ENCODE results near the gene FKBP8.

The FKBP8 gene

GRCh38 chr19:18577365-18577914 lies 34.1 kb upstream of the FKBP8 start:
- in situ Hi-C loops (cut with HindIII; ENCODE audit: low pct_unique_long_range_greater_than_20kb, low sequenced_read_pairs): no loop called here
- no peak for TF ChIP-seq JUND (IDR thresholded peaks at IDR 0.05; ENCODE audit: low read depth)
- DNase-seq (ENCODE audit: low read depth in 1 of 2, low spot score in 1 of 2): no peak

DNA sequence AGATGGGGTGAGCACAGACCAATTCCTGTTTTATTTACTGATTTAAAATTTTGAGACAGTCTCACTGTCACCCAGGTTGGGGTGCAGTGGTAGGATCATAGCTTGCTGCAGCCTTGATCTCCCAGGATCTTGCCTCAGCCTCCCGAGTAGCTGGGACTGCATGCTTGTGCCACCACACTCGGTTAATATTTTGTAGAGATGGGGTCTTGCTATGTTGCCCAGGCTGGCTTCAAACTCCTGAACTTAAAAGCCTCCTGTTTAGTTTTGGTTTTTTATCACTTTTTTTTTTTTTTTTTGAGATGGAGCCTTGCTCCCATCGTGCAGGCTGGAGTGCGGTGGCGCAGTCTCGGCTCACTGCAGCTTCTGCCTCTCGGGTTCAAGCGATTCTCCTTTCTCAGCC lies 33.0 kb upstream of the FKBP8 start:
- in situ Hi-C loops (cut with HindIII; ENCODE audit: low pct_unique_long_range_greater_than_20kb, low sequenced_read_pairs): no loop called here
- DNase-seq (ENCODE audit: low read depth in 1 of 2, low spot score in 1 of 2): no peak
- TF ChIP-seq JUND (IDR thresholded peaks at IDR 0.05; ENCODE audit: low read depth): no peak

GRCh38 chr19:18574691-18575291 lies 31.4 kb upstream of the FKBP8 start:
- DNase-seq (ENCODE audit: low read depth in 1 of 2, low spot score in 1 of 2): no peak
- TF ChIP-seq JUND (IDR thresholded peaks at IDR 0.05; ENCODE audit: low read depth): no peak
- in situ Hi-C loops (cut with HindIII; ENCODE audit: low pct_unique_long_range_greater_than_20kb, low sequenced_read_pairs): no loop called here

DNA sequence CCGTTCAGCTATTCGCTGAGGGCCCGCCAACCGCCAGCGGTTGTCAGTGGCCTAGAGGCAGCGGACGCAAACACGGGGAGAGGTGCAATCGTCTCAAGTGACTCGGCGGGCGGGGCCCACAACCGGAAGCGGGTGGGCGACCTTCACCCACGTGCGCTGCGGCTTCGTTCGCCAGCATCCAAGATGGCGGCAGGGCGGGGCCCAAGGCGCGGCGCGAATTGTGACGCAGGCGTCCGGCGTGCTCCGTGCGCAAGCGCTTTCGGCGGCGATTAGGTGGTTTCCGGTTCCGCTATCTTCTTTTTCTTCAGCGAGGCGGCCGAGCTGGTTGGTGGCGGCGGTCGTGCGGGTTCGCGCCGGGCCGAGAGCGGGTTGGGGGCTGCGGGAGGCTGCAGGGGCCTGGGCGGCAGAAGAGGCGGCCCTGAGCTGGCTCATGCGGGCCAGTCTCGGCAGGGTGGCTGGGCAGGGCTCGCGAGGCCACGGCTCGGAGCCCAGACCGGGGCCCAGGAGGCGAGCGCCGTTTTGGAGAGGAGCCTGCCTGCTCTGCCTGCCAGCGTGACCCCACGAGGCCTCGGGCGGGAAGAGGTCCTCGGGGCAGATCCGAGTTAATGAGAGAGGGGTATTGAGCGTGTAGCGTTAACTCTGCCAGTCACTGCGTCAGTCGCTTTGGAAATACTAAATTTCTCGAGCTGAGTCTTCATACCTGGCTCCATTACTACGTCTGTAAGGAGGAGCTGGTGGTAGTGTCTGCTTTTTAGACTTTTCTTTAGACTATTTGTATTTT lies 28.4 kb upstream of the FKBP8 start, which contains the start of gene UBA52:
UBA52 (plus strand) TSS at position 294 of the 781 bp plus-strand sequence. CDS start 1,444 bp downstream, outside the sequence.
- TF ChIP-seq JUND (IDR thresholded peaks at IDR 0.05; ENCODE audit: low read depth): no peak
- in situ Hi-C loops (cut with HindIII; ENCODE audit: low pct_unique_long_range_greater_than_20kb, low sequenced_read_pairs): no loop called here
- peak; percentile 70 to 97 for DNase-seq (ENCODE audit: low read depth in 1 of 2, low spot score in 1 of 2)

DNA sequence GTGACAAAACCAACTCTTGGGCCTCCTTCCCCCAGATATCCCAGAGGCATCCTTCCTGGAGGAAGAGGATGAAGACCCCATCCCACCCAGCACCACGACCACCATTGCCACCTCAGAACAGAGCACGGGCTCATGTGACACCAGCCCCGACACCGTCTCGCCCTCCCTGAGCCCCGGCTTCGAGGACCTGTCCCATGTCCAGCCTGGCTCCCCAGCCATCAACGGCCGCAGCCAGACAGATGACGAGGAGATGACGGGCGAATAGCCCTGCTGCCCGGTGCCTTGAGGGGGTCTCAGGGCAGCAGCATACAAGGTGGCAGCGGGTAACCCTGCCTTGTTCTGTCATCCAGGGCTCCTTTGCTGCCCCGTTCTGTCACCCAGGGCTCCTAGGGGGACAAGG lies 25.0 kb upstream of the FKBP8 start:
- TF ChIP-seq JUND (IDR thresholded peaks at IDR 0.05; ENCODE audit: low read depth): no peak
- in situ Hi-C loops (cut with HindIII; ENCODE audit: low pct_unique_long_range_greater_than_20kb, low sequenced_read_pairs): no loop called here
- no peak for DNase-seq (ENCODE audit: low read depth in 1 of 2, low spot score in 1 of 2)

DNA sequence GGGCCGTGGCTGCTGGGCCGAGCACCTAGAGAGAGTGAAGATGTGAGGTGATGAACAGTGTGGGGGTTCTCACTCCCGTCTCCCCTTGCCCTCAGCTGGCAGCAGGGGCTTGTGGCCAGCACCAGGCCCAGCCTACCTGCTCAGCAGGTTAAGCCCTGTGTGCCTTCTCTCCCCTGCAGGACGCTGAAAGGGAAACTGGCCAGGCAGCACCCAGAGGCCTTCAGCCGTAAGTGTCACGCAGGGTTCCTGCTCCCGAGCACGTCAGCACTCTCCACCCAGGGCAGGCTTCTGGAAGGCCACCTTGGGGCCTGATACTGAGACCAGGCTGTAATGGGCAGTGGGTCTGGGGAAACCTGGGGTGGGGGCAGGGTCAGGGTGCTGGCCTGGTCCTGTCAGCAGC lies 23.6 kb upstream of the FKBP8 start:
- in situ Hi-C loops (cut with HindIII; ENCODE audit: low pct_unique_long_range_greater_than_20kb, low sequenced_read_pairs): no loop called here
- no peak for DNase-seq (ENCODE audit: low read depth in 1 of 2, low spot score in 1 of 2)
- no peak for TF ChIP-seq JUND (IDR thresholded peaks at IDR 0.05; ENCODE audit: low read depth)

DNA sequence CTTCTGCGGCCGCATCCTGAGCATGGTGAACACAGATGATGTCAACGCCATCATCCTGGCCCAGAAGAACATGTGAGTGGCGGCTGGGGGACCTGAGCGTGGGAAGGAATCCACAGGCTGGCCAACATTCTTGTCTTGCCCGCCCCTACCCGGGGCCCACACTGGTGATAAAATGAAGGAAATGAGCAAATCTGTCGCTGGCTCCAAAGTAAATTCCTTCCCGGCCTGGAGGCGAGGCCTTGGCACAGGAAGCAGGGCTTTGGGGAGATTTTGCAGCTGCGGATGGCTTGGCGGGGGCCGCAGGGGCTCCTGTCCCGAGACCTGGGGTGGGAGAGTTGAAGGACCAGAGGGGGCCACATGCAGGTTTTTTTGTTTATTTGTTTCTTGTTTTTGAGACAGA lies 18.7 kb upstream of the FKBP8 start:
- no peak for TF ChIP-seq JUND (IDR thresholded peaks at IDR 0.05; ENCODE audit: low read depth)
- in situ Hi-C loops (cut with HindIII; ENCODE audit: low pct_unique_long_range_greater_than_20kb, low sequenced_read_pairs): no loop called here
- no peak for DNase-seq (ENCODE audit: low read depth in 1 of 2, low spot score in 1 of 2)

DNA sequence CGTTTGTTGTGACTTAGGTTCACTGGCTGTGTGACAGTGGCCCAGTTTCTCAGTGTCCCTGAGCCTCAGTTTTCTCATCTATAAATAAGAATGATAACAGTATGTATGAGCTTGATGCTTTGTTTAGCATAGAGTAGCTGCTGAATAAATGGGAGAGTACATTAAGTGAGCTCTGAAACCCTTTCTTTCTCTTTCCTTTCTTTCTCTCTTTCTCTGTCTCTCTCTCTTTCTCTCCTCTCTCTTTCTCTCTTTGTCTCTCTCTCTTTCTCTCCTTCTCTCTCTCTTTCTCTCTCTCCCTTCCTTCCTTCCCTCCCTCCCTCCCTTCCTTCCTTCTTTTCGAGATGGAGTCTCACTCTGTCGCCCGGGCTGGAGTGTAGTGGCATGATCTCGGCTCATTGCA lies 16.3 kb upstream of the FKBP8 start:
- DNase-seq (ENCODE audit: low read depth in 1 of 2, low spot score in 1 of 2): no peak
- in situ Hi-C loops (cut with HindIII; ENCODE audit: low pct_unique_long_range_greater_than_20kb, low sequenced_read_pairs): no loop called here
- no peak for TF ChIP-seq JUND (IDR thresholded peaks at IDR 0.05; ENCODE audit: low read depth)

- no peak for DNase-seq (ENCODE audit: low read depth in 1 of 2, low spot score in 1 of 2)
- no peak for TF ChIP-seq JUND (IDR thresholded peaks at IDR 0.05; ENCODE audit: low read depth)
- in situ Hi-C loops (cut with HindIII; ENCODE audit: low pct_unique_long_range_greater_than_20kb, low sequenced_read_pairs): no loop called here
Observed at GRCh38 chr19:18558604-18559003, 15.2 kb upstream of the FKBP8 start.

DNA sequence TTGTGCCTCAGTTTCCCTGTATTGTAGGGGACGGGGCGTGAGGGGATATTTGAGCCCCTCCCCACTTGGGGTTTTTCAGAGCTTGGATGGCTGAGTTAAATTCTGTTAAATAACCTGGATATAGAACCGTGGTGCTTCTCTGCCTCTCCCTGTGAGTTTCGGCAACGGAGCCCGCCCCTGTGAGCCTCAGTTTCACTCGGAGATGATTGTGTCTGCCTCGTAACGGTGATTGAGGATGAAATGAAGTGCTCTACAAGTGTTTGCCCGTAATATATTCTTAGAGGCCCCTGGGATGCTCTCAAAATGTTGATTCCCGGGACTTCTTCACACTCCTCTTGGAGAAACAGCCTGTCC lies 14.8 kb upstream of the FKBP8 start:
- no peak for DNase-seq (ENCODE audit: low read depth in 1 of 2, low spot score in 1 of 2)
- TF ChIP-seq JUND (IDR thresholded peaks at IDR 0.05; ENCODE audit: low read depth): no peak
- in situ Hi-C loops (cut with HindIII; ENCODE audit: low pct_unique_long_range_greater_than_20kb, low sequenced_read_pairs): no loop called here

DNA sequence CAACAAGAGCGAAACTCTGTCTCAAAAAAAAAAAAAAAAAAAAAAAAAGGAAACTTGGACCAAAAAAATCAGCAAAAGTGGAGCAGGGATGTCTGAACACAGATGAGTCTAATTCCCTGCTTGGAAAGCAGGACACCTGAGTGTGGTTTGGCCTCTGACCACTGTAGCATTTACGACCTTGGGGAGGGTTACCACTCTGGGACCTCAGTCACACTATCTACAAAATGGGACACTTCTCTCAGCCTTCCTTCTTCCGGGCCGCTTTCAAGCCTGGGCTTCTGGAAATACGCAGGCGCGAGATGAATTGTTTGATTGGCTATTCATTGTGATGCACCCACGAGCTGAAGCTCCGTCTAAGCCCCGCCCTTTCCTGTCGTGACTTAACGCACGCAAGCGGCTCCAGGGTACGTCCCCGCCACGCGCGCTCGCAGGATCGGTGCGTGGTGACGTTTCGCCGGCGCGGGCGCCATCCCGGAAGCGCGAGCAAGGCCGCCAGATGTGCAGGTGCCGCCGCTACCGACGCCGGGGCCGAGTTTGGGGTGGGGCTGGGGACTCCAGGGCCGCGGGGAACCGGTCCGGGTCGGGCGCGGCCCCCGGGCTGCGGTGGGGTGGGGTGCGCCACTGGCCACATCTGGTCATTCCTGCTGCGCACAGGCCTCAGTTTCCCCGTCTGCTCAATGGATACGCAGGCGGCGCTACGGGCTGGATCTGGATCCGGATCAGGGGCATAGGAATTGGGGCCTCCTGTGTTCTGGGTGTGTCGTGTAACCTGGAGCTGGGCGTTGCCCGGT lies 14.2 kb upstream of the FKBP8 start, which contains the start of gene KXD1:
KXD1 (plus strand) TSS at position 460 of the 791 bp plus-strand sequence. CDS start 4,187 bp downstream, outside the sequence.
- TF ChIP-seq JUND (IDR thresholded peaks at IDR 0.05; ENCODE audit: low read depth): no peak
- in situ Hi-C loops (cut with HindIII; ENCODE audit: low pct_unique_long_range_greater_than_20kb, low sequenced_read_pairs): no loop called here
- DNase-seq (ENCODE audit: low read depth in 1 of 2, low spot score in 1 of 2): peak; percentile 85 to 98

GRCh38 chr19:18551631-18552030 lies 8.3 kb upstream of the FKBP8 start:
- peak; percentile 44 to 79 for DNase-seq (ENCODE audit: low read depth in 1 of 2, low spot score in 1 of 2)
- TF ChIP-seq JUND (IDR thresholded peaks at IDR 0.05; ENCODE audit: low read depth): no peak
- in situ Hi-C loops (cut with HindIII; ENCODE audit: low pct_unique_long_range_greater_than_20kb, low sequenced_read_pairs): no loop called here

All from T47D (cell line).